Measurements from ENCODE around the gene COL8A1. TPM values are rescaled to one million over a fixed set of nuclear protein-coding genes. Genes with fewer than 3 reads are reported as not detected.

Gene COL8A1
- total and polyA plus RNA-seq, 11 donors = 4.9 to 39.2 (median 21.1) TPM

DNA sequence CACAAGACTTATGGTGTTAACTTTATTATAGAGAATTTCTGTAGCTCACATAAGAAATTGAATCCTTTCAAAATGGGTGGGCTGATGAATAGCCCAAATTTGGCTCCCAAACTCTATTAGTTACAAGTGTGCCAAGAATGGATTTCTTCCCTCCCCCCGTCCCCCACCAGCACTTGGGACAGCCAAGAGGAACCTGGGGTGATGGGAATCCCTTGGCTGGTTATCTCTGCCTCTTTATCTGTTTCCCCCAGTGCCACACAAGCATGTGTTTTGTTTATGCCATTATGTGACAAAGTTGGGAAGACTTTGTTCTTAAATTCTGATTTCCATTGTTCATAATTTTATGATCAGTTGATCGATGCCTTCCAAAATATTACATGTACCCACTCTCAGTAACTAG, 207.6 kb downstream of the COL8A1 start:
- intact Hi-C loops (cut with DNase I) = loop anchor here in 5 of 10 donors (2.0 to 10.0 kb wide), 5 partner anchors 159 to 407 kb away; no protein-coding TSS in a partner anchor
- DNase-seq = no peak
- no peaks in the 10 kb centered on the region for H3K27me3 ChIP-seq
- peaks cover 0 to 17% (median 0%) of the 10 kb centered on the region in 12 donors for H3K9me3 ChIP-seq
- no peak overlapping the region for H3K4me3 ChIP-seq
- TF ChIP-seq, protein P1, sequence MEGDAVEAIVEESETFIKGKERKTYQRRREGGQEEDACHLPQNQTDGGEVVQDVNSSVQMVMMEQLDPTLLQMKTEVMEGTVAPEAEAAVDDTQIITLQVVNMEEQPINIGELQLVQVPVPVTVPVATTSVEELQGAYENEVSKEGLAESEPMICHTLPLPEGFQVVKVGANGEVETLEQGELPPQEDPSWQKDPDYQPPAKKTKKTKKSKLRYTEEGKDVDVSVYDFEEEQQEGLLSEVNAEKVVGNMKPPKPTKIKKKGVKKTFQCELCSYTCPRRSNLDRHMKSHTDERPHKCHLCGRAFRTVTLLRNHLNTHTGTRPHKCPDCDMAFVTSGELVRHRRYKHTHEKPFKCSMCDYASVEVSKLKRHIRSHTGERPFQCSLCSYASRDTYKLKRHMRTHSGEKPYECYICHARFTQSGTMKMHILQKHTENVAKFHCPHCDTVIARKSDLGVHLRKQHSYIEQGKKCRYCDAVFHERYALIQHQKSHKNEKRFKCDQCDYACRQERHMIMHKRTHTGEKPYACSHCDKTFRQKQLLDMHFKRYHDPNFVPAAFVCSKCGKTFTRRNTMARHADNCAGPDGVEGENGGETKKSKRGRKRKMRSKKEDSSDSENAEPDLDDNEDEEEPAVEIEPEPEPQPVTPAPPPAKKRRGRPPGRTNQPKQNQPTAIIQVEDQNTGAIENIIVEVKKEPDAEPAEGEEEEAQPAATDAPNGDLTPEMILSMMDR (IDR thresholded peaks at IDR 0.05) = no peak
- TF ChIP-seq POLR2A (IDR thresholded peaks at IDR 0.05) = no peak
- 50 to 62% (median 55%) methylated on average over 2 of the region's 2 CpGs for WGBS, 4 donors
- no peak for ATAC-seq
- peaks cover 12 to 65% (median 55%) of the 10 kb centered on the region in 12 donors for H3K4me1 ChIP-seq
- peak overlapping the region in 10 of 12 donors; percentile 20 to 83 (median 74) for H3K27ac ChIP-seq
- peaks cover 0 to 28% (median 15%) of the 10 kb centered on the region in 9 donors for H3K36me3 ChIP-seq

DNA sequence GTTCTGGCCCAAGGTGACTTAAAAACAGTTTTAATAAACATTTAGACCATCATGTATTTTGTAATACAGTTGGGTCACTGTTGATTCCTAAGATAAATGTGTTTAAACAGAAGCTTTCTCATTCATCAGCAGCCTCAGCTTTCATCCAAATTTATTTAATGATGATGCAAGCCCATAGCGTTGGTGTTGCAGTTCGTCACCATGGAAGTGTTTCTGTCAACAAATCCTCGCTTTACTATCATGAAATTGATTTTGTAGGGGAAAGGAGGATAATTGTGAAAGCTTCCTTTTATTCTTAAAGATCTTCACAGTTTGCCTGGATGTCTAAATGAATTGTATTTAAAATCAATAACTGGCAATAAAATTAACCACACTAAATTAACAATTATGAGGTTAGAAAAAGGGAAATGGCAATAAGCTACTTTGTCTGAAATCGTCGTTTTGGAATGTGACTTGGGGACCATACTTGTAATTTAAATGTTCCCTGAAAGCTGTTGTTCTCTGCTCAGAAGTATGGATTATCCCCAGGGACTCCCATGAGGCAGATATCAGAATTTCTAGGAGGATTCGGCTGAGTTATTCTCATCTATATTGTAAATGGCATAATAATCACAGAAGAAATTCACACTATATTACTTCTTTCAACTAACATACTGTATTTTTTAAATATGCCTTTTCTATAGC, 208.2 kb downstream of the COL8A1 start:
- ATAC-seq (peak; percentile 21 to 54 (median 49)), DNase-seq (no peak)
- H3K4me3 ChIP-seq = no peak overlapping the region
- H3K27me3 ChIP-seq = no peaks in the 10 kb centered on the region
- H3K9me3 ChIP-seq = peaks cover 0 to 17% (median 0%) of the 10 kb centered on the region in 12 donors
- 24 to 43% (median 25%) methylated on average over 6 of the region's 6 CpGs for WGBS, 4 donors
- intact Hi-C loops (cut with DNase I) = loop anchor here in 4 of 10 donors (5.0 to 10.0 kb wide), 4 partner anchors 158 to 308 kb away; no protein-coding TSS in a partner anchor
- H3K4me1 ChIP-seq = peaks cover 12 to 65% (median 55%) of the 10 kb centered on the region in 12 donors
- peaks cover 0 to 30% (median 15%) of the 10 kb centered on the region in 9 donors for H3K36me3 ChIP-seq
- peak overlapping the region in 10 of 12 donors; percentile 2 to 83 (median 74) for H3K27ac ChIP-seq
- no peak for TF ChIP-seq POLR2A (IDR thresholded peaks at IDR 0.05)
- TF ChIP-seq, protein P1 (IDR thresholded peaks at IDR 0.05) = no peak

DNA sequence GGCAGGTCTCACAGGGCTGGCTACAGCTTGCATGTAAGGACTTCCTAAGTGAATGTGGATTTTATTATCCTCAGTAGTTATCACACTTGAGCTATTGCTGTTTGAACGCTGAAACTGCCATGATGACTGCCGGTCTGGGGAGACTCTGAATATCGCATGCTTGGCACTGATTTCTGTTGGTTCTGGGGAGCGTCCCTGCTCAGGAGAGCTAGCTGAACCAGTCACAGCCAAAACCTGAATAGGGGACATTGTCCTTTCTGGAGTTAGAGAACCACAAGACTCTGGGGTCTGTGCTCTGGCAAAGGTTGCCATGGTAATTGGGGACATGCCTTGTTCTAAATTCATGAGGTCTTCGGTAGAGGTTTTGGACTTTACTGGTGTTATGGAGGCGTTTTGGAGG, 210.0 kb downstream of the COL8A1 start:
- no peak for TF ChIP-seq POLR2A (IDR thresholded peaks at IDR 0.05)
- TF ChIP-seq, protein P1 (IDR thresholded peaks at IDR 0.05) = no peak
- Histone ChIP-seq H3K36me3 (peaks cover 0 to 37% (median 18%) of the 10 kb centered on the region in 9 donors), H3K4me1 (peaks cover 9 to 68% (median 55%) of the 10 kb centered on the region in 12 donors), H3K4me3 (no peak overlapping the region), H3K27ac (peak overlapping the region in 3 of 12 donors; percentile 1 to 83 (median 14)), H3K9me3 (peaks cover 0 to 17% (median 0%) of the 10 kb centered on the region in 12 donors), H3K27me3 (no peaks in the 10 kb centered on the region)
- intact Hi-C loops (cut with DNase I) = loop anchor here in 4 of 10 donors (5.0 to 10.0 kb wide), 4 partner anchors 156 to 306 kb away; no protein-coding TSS in a partner anchor
- DNase-seq = no peak
- ATAC-seq = peak in 1 of 4 donors; percentile 11
- WGBS, 4 donors = 67 to 95% (median 89%) methylated on average over 6 of the region's 6 CpGs

Other genes starting within 250 kb of the COL8A1 start
- gene CMSS1, start 179.3 kb downstream of the COL8A1 start, total RNA-seq = 10 to 100 TPM; 13.5 to 48.4 (median 34.8) TPM
- 10 to 100 TPM; 27.2 to 40.2 TPM for gene CMSS1, start 179.3 kb downstream of the COL8A1 start, polyA plus RNA-seq